Coronary artery (tissue), 2 donors: ENCODE results near the gene TMEM235.

ENCODE experiments used
- DNase-seq: peaks from one replicate; pipeline ENCODE4 v3.0.0-alpha.2; 2017; ENCODE audit warnings: low spot score
- H3K27ac ChIP-seq, 2 donors: fragments of 200-600 bp; sonication (generic); one replicate each; pipeline ENCODE4 v1.5.1; 2016 to 2019
- H3K4me3 ChIP-seq: fragments of 200-600 bp; sonication (generic); 2 replicates; pipeline ENCODE4 v1.5.1; 2016; ENCODE audit warnings: mild to moderate bottlenecking, moderate library complexity
- CTCF ChIP-seq: fragments of 200-600 bp; sonication (generic); IDR thresholded peaks from one replicate; pipeline ENCODE4 v1.5.1; 2019; ENCODE audit warnings: antibody characterized with exemption

Gene TMEM235

DNA sequence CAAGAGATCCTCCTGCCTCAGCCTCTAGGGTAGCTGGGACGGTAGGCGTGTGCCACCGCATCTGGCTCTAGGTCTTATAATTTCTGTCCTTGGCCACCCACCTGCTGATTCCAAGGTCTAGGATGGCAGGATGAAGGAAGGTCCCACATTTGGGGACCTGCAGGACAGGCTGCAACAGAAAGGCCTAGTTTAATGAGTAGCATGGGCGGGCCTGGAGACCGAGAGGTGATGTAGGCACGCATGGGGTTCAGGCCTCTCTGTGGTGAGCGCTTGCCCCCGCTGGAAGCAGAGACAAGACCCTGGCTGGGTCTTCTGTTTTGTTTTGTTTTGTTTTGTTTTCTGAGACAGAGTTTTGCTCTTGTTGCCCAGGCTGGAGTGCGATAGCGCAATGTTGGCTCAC is 33.7 kb downstream of the TMEM235 start:
- Histone ChIP-seq H3K27ac (no peak overlapping the region), H3K4me3 (no peak overlapping the region)
- DNase-seq: no peak
- TF ChIP-seq CTCF: no peak

DNA sequence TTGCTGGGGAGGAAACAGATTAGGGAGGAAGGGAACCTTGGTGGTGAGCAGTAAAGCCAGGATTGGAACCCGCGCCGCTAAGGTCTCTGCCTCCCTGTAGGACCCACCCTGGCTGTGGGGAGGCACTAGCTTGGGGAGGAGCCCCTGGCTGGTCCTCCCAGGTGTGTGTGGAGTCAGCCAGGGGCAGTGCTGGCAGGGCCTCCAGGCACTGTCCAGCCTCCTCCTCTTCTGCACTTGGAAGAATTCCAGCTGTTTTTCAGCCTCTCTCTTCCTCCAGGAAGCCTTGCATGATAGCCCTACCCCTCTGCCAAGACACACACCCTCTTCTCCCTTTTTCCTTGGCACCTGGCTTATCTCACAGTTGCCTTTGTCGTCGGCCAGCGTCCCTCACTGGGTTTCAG is 34.8 kb downstream of the TMEM235 start:
- DNase-seq: peak; percentile 60
- no peak overlapping the region for H3K27ac ChIP-seq
- no peak for TF ChIP-seq CTCF
- no peak overlapping the region for H3K4me3 ChIP-seq

GRCh38 chr17:78266771-78267170 is 35.3 kb downstream of the TMEM235 start:
- Histone ChIP-seq H3K4me3 (no peak overlapping the region), H3K27ac (no peak overlapping the region)
- DNase-seq: no peak
- TF ChIP-seq CTCF: no peak

- no peak overlapping the region for H3K4me3 ChIP-seq
- H3K27ac ChIP-seq: no peak overlapping the region
- TF ChIP-seq CTCF: no peak
- DNase-seq: no peak
Measured at GRCh38 chr17:78267253-78268073, 36.0 kb downstream of the TMEM235 start.

- no peak overlapping the region for H3K4me3 ChIP-seq
- H3K27ac ChIP-seq: no peak overlapping the region
- peak; percentile 63 for DNase-seq
- no peak for TF ChIP-seq CTCF
Measured at GRCh38 chr17:78268191-78268874, 36.9 kb downstream of the TMEM235 start.

DNA sequence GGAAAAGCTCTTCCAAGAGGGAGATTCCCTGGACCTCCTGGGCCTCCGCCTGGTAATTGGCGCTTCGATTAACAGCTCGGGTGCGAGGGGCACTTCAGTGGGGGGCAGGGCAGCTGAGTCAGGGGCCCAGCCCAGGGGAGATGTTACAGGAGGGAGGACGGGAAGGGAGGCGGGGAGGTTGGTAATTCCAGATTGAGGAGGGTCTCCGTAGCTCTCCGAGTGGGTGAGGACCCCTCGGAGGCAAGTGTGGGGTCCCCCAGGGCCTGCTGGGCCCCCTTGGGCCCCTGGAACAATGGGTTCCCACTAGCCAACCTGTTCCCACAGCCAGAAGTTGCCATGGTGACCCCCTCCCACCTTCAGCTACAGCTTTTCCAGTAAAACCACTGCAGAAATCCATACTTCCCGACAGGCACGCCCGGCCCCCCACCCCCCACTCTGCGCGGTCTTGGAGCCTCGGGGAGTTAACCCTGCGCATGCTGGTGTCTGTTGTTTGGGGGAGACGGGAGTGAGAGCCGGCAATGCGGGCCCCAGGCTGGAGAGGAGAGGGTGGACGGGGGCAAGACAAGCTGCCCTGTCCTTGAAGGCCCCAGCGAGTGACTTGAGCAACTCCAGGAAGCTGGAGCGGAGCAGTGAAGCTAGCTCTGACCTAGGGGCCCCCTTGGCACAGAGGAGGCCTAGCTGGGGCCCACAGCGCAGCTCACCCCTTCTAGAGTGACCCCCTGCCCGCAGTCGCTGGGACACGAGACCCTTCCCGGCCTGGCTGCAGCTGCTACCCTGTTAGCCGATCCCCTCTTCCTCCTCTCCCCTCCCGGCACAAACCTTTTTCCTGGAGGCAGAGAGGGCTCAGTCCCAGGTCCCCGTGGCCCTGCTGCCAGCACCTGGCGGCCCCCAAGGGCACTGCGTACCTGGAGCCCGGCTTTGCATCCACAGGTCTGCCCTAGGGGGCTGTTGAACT is 37.8 kb downstream of the TMEM235 start:
- no peak overlapping the region for H3K27ac ChIP-seq
- H3K4me3 ChIP-seq: no peak overlapping the region
- peak; percentile 70 for DNase-seq
- TF ChIP-seq CTCF: no peak
